BJ (cell line): ENCODE results near the gene ADAMTS13. TPM values are rescaled to one million over a fixed set of nuclear protein-coding genes. Genes with fewer than 3 reads are reported as not detected.

Experiments
- CTCF ChIA-PET: fragments of 350-600 bp; formaldehyde crosslinking; extraction: SDS; loops from one replicate; lab custom pipeline; 2021; ENCODE audit warnings: antibody characterized with exemption, inconsistent platforms; lab: Yijun Ruan, JAX
- POLR2A ChIA-PET: fragments of 300-600 bp; sonication (Branson Sonifier 250); formaldehyde crosslinking; extraction: SDS; loops from one replicate; lab custom pipeline; 2021; ENCODE audit warnings: antibody characterized with exemption; lab: Charles Lee
- DNase-seq: peaks from one replicate; pipeline ENCODE4 v3.0.0-alpha.2; 2011; ENCODE audit warnings: low read depth
- H3K27me3 ChIP-seq: 2 replicates; pipeline ENCODE4 v1.6.0; 2011; ENCODE audit warnings: low read length; ENCODE audit not compliant: control insufficient read depth, insufficient read depth
- H3K36me3 ChIP-seq: 2 replicates; pipeline ENCODE4 v1.5.1; 2011; ENCODE audit warnings: low read length; ENCODE audit not compliant: control insufficient read depth, insufficient read depth
- H3K4me3 ChIP-seq: 2 replicates; pipeline ENCODE4 v1.5.1; 2011; ENCODE audit warnings: low read depth, mild to moderate bottlenecking, control low read depth, low read length
- polyA plus RNA-seq: library from polyadenylated mRNA; depleted of rRNA; stranded (reverse); fragments of >200 nt; gene quantifications from 2 replicates; pipeline ENCODE4 v1.2.3, GENCODE V29; 2011
- TF ChIP-seq, protein P1 (sequence below): IDR thresholded peaks from 2 replicates; pipeline ENCODE4 v1.5.1; 2011; ENCODE audit warnings: low read depth, mild to moderate bottlenecking, control low read depth, inconsistent platforms, low read length, moderate library complexity; ENCODE audit not compliant: insufficient read depth

ADAMTS13 gene
- polyA plus RNA-seq, 1 experiment, result 2.4 TPM

DNA sequence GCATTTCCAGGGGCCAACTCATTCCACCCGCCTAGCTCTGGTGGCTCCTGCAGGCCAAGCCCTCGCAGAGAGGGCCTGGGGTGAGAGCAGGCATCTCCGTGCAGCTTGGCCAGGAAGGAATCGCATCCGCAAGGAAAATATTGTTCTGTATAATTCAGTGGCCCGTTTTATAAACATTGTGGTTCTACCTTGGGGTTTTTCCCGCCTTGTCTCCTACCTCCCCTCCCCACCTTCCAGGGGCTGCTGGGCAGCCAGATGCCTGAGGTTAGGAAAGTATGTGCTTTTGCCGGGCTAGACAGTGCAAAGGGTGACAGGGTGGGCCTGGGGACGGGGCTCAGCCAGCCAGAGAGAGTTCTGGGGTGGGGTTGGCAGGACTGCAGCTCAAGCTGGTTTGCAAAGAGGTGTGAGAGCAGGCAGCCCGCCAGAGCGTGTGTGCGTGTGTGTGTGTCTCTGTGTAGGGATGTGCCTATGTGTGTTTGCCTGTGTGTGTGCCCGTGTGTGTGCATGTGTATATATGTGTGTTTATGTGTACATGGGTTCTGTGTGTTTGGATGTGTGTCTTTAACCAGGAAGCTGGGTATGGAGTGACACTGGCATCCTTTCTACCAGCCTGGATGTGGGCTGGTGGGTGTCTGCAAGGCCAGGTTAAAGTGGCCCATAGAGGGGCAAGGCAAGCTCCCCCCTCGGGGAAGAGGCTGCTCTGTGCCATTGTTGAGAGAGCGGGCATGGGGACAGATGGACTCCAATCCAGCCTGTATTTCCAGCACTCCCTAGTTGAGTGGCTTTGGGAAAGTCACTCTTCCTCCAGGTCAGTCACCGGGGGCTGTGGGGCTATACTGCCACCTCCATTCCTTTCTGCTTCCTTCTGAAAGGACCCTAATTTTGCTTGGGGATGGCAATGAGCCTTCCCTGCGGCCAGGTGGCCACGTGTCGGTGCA lies 67.4 kb downstream of the ADAMTS13 start:
- TF ChIP-seq, protein P1, sequence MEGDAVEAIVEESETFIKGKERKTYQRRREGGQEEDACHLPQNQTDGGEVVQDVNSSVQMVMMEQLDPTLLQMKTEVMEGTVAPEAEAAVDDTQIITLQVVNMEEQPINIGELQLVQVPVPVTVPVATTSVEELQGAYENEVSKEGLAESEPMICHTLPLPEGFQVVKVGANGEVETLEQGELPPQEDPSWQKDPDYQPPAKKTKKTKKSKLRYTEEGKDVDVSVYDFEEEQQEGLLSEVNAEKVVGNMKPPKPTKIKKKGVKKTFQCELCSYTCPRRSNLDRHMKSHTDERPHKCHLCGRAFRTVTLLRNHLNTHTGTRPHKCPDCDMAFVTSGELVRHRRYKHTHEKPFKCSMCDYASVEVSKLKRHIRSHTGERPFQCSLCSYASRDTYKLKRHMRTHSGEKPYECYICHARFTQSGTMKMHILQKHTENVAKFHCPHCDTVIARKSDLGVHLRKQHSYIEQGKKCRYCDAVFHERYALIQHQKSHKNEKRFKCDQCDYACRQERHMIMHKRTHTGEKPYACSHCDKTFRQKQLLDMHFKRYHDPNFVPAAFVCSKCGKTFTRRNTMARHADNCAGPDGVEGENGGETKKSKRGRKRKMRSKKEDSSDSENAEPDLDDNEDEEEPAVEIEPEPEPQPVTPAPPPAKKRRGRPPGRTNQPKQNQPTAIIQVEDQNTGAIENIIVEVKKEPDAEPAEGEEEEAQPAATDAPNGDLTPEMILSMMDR, result no peak
- Histone ChIP-seq H3K27me3 (peaks cover 3% of the 10 kb centered on the region; the same call in 1 of the 2 replicates), H3K36me3 (no peaks in the 10 kb centered on the region), H3K4me3 (no peak overlapping the region)
- DNase-seq, result no peak
- ChIA-PET POLR2A (no interaction called here), CTCF (interaction anchor here (1.2 to 4.3 kb wide), 2 partner anchors 10 to 303 kb away, joined by 3 to 38 read pairs; no protein-coding TSS in a partner anchor)

DNA sequence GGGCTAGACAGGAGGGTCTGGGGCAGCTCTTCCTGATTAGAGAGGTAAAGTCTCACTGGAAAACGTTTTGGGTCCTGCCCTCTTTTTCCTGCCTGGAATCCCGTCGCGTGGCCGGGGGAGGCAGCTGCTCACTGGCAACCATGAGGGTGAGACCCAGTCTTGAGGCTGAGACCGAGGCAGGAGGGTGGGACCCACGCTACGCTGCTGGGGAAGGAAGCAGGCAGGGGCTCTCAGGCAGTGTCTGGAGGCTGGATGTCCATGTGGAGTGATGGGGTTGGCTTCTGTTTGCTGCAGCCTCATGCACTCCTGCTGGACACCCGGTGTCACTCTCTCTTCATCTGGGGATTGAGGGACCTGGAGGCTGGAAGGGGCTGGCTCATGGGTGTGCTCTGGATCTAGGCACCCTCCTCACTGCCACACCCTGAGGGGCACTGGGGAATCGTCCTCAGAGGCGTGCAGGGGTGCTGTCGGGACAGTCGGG lies 68.1 kb downstream of the ADAMTS13 start:
- H3K27me3 ChIP-seq, result peaks cover 3% of the 10 kb centered on the region; the same call in 1 of the 2 replicates
- H3K4me3 ChIP-seq, result no peak overlapping the region
- no peak for DNase-seq
- TF ChIP-seq, protein P1, result no peak
- POLR2A ChIA-PET, result no interaction called here
- H3K36me3 ChIP-seq, result no peaks in the 10 kb centered on the region
- CTCF ChIA-PET, result interaction anchor here (0.6 to 4.3 kb wide), 5 partner anchors 9 to 304 kb away, joined by 3 to 38 read pairs (median 3); partner anchors contain the start of gene SLC2A6

DNA sequence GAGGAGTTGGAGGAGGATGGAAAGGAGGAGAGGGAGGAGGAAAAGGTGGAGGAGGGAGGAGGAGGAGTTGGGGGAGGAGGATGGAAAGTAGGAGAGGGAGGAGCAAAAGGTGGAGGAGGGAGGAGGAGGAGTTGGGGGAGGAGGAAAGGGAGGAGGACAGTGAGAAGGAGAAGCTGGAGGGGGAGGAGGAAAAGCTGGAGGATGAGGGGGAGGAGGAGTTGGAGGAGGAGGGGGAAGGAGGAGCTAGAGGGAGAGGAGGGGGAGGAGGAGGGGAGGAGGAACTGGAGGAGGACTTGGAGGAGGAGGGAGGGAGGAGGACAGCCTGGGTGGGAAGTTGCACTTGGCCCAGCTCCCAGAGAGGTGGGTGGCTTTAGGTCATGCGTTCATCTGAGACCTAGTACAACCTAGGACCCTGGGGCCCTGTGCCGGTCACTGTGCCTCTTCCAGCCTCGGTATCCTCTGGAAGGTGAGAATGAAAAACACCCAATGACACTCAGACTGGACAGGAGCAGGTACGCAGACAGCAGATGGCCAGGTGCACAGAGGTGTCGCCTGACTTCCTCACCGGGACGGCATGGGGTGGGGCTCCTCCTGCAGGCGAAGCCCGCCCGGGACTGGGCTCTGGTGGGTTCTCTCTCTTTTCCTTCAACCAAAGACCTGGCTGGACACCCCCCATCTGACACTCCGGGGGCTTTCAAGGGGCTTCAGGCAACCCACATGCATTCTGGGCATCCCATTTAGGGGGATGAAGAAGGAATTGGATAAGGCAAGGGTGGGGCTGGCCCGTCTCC lies 68.9 kb downstream of the ADAMTS13 start:
- Histone ChIP-seq H3K4me3 (no peak overlapping the region), H3K36me3 (no peaks in the 10 kb centered on the region), H3K27me3 (peaks cover 3% of the 10 kb centered on the region; the same call in 1 of the 2 replicates)
- ChIA-PET CTCF (interaction anchor here (0.6 to 1.1 kb wide), 3 partner anchors 12 to 252 kb away, joined by 3 read pairs; partner anchors contain the start of gene SLC2A6), POLR2A (no interaction called here)
- DNase-seq, result no peak
- TF ChIP-seq, protein P1, result no peak

DNA sequence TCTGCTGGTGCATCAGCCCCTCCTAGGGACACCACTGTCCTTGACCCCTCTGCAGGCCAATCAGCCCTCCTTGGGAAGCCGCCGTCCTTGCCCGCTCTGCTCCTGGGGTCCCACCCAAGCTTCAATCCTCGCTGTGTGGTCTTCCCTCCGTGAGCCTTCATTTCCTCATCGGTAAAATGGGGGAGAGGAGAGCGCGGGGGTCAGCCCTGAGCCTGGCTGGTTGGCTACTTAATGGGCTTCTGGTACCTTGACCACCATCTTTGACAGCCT lies 69.4 kb downstream of the ADAMTS13 start:
- CTCF ChIA-PET, result no interaction called here
- DNase-seq, result no peak
- Histone ChIP-seq H3K4me3 (no peak overlapping the region), H3K36me3 (no peaks in the 10 kb centered on the region), H3K27me3 (peaks cover 3% of the 10 kb centered on the region; the same call in 1 of the 2 replicates)
- POLR2A ChIA-PET, result interaction anchor here (0.6 kb wide), 1 partner anchor 25 kb away, joined by 3 read pairs; no protein-coding TSS in a partner anchor
- TF ChIP-seq, protein P1, result no peak
